Cardiac muscle cell (in vitro differentiated cells and primary cell): ENCODE measurements around the gene FLNB. TPM values are rescaled to one million over a fixed set of nuclear protein-coding genes. Genes with fewer than 3 reads are reported as not detected.

Experiments
- DNase-seq, 2 donors: peaks; one replicate each; pipeline versions ENCODE4 v3.0.0 to v3.0.0-alpha.2; 2010 to 2017; ENCODE audit warnings: low read depth in 1 of 2, low spot score in 1 of 2
- H3K27ac ChIP-seq: fragments of 200-600 bp; sonication (generic); 2 replicates; pipeline ENCODE4 v1.5.1; 2016
- H3K27me3 ChIP-seq: fragments of 200-600 bp; sonication (generic); 2 replicates; pipeline ENCODE4 v1.6.0; 2016; ENCODE audit warnings: control low read depth
- H3K36me3 ChIP-seq: fragments of 200-600 bp; sonication (generic); 2 replicates; pipeline ENCODE4 v1.5.1; 2016; ENCODE audit warnings: control low read depth
- H3K4me1 ChIP-seq: fragments of 200-600 bp; sonication (generic); 2 replicates; pipeline ENCODE4 v1.8.1; 2017; ENCODE audit warnings: low read depth, mild to moderate bottlenecking, mixed run types
- H3K4me3 ChIP-seq: fragments of 200-600 bp; sonication (generic); 2 replicates; pipeline ENCODE4 v1.5.1; 2016; ENCODE audit warnings: mild to moderate bottlenecking
- H3K9me3 ChIP-seq: fragments of 200-600 bp; sonication (generic); 2 replicates; pipeline ENCODE4 v1.5.1; 2017; ENCODE audit warnings: low read depth, mild to moderate bottlenecking, control low read depth
- polyA plus RNA-seq: library from polyadenylated mRNA; unstranded; fragments of >200 nt; fragmentation: Nextera tagmentation; extraction: Ambion mirVana; gene quantifications from 2 replicates; pipeline ENCODE4 v1.2.1, GENCODE V29; 2016
- total RNA-seq: library from RNA; depleted of rRNA; stranded (reverse); fragments of >200 nt; gene quantifications from 2 replicates; pipeline ENCODE4 v1.2.3, GENCODE V29; 2016
- TF ChIP-seq, protein P1 (sequence below): IDR thresholded peaks from 2 replicates; pipeline ENCODE4 v1.5.1; 2012; ENCODE audit warnings: low read depth, mild to moderate bottlenecking, low read length

The FLNB gene
- total and polyA plus RNA-seq, 2 experiments from 2014 or later = 12.1 to 28.7 TPM

DNA sequence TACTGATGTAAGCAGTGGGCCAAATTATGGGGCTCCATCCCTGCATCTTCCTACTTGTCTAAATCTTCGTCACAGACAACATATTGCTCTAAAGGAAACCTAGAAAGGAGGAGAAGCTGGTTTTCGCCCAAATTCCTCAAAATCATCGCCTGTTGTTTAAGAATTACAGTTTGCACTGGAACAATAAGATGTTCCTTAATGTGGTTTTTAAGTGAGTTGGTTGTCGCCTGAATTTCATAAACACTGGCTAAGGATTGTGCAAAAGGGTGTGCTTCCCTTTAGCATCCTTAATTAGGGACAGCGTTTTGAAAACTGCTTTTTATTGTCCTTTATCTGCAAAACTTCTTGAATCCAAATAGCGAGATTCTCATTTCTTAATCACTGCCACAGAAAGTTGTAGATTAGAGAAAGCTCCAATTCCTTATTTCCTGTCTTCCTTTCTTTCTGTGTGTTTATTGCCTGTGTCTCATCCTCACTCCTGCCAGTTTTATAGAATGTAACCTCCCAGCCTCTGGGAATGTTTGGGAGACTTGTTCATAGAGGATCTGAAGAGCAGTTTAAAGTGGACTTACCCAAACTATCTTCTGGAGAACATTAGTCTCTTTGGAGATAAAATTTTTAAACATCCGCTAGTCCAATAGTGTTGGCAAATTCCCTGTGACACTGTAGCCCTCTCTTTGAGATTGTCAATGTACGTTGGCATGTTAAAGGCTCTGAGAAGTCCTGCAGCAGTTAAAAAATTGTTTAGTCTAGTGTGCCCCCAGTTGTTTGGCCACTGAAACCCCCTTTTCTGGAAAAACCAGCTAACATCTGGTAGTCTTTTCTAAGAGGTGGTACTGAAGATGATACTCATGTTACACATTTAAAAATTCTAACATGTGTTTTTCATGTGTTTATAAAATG, 50.4 kb downstream of the FLNB start:
- Histone ChIP-seq H3K27ac (no peak overlapping the region), H3K27me3 (no peaks in the 10 kb centered on the region), H3K9me3 (no peaks in the 10 kb centered on the region), H3K4me1 (no peaks in the 10 kb centered on the region), H3K36me3 (no peaks in the 10 kb centered on the region), H3K4me3 (no peak overlapping the region)
- TF ChIP-seq, protein P1, sequence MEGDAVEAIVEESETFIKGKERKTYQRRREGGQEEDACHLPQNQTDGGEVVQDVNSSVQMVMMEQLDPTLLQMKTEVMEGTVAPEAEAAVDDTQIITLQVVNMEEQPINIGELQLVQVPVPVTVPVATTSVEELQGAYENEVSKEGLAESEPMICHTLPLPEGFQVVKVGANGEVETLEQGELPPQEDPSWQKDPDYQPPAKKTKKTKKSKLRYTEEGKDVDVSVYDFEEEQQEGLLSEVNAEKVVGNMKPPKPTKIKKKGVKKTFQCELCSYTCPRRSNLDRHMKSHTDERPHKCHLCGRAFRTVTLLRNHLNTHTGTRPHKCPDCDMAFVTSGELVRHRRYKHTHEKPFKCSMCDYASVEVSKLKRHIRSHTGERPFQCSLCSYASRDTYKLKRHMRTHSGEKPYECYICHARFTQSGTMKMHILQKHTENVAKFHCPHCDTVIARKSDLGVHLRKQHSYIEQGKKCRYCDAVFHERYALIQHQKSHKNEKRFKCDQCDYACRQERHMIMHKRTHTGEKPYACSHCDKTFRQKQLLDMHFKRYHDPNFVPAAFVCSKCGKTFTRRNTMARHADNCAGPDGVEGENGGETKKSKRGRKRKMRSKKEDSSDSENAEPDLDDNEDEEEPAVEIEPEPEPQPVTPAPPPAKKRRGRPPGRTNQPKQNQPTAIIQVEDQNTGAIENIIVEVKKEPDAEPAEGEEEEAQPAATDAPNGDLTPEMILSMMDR = no peak
- peak in 1 of 2 donors; percentile 66 for DNase-seq

- no peaks in the 10 kb centered on the region for H3K9me3 ChIP-seq
- TF ChIP-seq, protein P1 = no peak
- no peaks in the 10 kb centered on the region for H3K4me1 ChIP-seq
- H3K27ac ChIP-seq = peak overlapping the region; percentile 6
- DNase-seq = peak; percentile 47 to 80
- no peaks in the 10 kb centered on the region for H3K36me3 ChIP-seq
- H3K4me3 ChIP-seq = no peak overlapping the region
- no peaks in the 10 kb centered on the region for H3K27me3 ChIP-seq
These were observed 51.4 kb downstream of the FLNB start for GRCh38 chr3:58059349-58060321.

- Histone ChIP-seq H3K9me3 (no peaks in the 10 kb centered on the region), H3K27ac (no peak overlapping the region), H3K36me3 (no peaks in the 10 kb centered on the region), H3K4me1 (peaks cover 4% of the 10 kb centered on the region), H3K27me3 (no peaks in the 10 kb centered on the region), H3K4me3 (no peak overlapping the region)
- TF ChIP-seq, protein P1 = no peak
- DNase-seq = peak in 1 of 2 donors; percentile 33
These were observed 54.2 kb downstream of the FLNB start for GRCh38 chr3:58062472-58062871.

DNA sequence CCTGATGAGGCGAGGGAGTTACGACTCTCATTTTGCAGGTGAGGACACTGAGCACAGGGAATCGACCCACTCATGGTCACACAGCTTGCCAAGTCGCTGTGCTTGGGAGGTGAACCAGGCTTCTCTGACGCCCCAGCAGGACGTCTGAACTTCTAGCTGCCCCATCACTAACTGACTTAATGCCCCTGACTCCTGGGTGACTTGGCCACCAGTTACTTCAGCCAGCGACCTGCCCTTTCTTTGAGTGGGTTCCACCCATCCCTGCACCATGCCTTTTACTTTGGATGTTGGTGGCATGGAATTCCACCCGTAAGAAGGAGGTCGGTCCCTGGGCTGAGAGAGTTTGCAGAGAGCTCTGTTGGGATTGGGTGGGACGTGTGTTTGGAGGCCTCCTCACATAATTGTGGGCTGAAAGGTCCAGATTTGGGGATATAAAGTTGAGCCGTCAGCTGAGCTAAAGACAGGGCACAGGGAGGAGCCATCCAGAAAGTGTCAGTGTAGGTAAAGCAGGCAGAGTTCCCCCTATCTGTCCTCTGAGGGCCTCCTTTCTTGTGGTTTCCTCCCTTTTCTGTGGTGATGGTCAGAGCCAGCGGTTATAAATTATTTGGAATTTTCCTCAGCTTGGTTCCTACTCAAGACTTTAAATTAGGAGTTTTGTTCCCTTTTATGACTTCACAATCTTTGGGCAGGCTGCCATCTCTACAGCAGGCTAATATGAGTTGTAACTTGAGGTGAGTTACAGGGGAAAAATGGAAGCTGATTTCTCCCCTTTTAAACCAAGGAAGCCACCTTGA, 55.0 kb downstream of the FLNB start:
- no peaks in the 10 kb centered on the region for H3K9me3 ChIP-seq
- H3K4me3 ChIP-seq = no peak overlapping the region
- peak in 1 of 2 donors; percentile 88 for DNase-seq
- H3K4me1 ChIP-seq = peaks cover 8% of the 10 kb centered on the region
- TF ChIP-seq, protein P1 = no peak
- H3K27me3 ChIP-seq = no peaks in the 10 kb centered on the region
- H3K36me3 ChIP-seq = no peaks in the 10 kb centered on the region
- no peak overlapping the region for H3K27ac ChIP-seq
